ENCODE measurements around the gene DBNL.
"Not testable (repeated sequence)": the region's sequence is repeated elsewhere in the genome, so short reads cannot be mapped to it uniquely, and the experiment has no call there.

The DBNL gene

GRCh38 chr7:44044315-44045225 lies at the start of gene DBNL:
DBNL (plus strand) TSS chr7:44044702; CDS start chr7:44044738, 36 bp downstream.
- peak; percentile 81 for DNase-seq (ENCODE audit: low read depth)
- peak within 1 kb of the TSS; percentile 92 for H3K4me3 ChIP-seq (replicated peaks; ENCODE audit: low read depth, low read length)
- no peak for TF ChIP-seq CTCF (IDR thresholded peaks at IDR 0.05; ENCODE audit: low read length, missing control alignments)

GRCh38 chr7:43997532-43997931 lies 47.0 kb upstream of the DBNL start, which contains the start of gene SPDYE1:
SPDYE1 (plus strand) TSS chr7:43997897; CDS start chr7:43999950, 2,053 bp downstream.
- not testable (repeated sequence) for DNase-seq (ENCODE audit: low read depth)

GRCh38 chr7:44012081-44012480 lies 32.4 kb upstream of the DBNL start:
- not testable (repeated sequence) for DNase-seq (ENCODE audit: low read depth)

More at GRCh38 chr7:43997532-43997931, 47.0 kb upstream of the DBNL start, which contains the start of gene SPDYE1:
- not testable (repeated sequence) for H3K4me3 ChIP-seq (replicated peaks; ENCODE audit: low read depth, low read length)

GRCh38 chr7:44015090-44015489 lies 29.4 kb upstream of the DBNL start:
- not testable (repeated sequence) for DNase-seq (ENCODE audit: low read depth); H3K4me3 ChIP-seq (replicated peaks; ENCODE audit: low read depth, low read length)

More at GRCh38 chr7:44012081-44012480, 32.4 kb upstream of the DBNL start:
- H3K4me3 ChIP-seq (replicated peaks; ENCODE audit: low read depth, low read length) = not testable (repeated sequence)

- DNase-seq (ENCODE audit: low read depth) = peak; percentile 97
- TF ChIP-seq CTCF (IDR thresholded peaks at IDR 0.05; ENCODE audit: low read length, missing control alignments) = peak; percentile 44
- H3K4me3 ChIP-seq (replicated peaks; ENCODE audit: low read depth, low read length) = peak overlapping the region; percentile 72
These were observed 25.4 kb upstream of the DBNL start for GRCh38 chr7:44018857-44019807.

GRCh38 chr7:44019825-44020224 lies 24.7 kb upstream of the DBNL start:
- DNase-seq (ENCODE audit: low read depth); H3K4me3 ChIP-seq (replicated peaks; ENCODE audit: low read depth, low read length): not testable (repeated sequence)

GRCh38 chr7:44022069-44022468 lies 22.4 kb upstream of the DBNL start:
- not testable (repeated sequence) for H3K4me3 ChIP-seq (replicated peaks; ENCODE audit: low read depth, low read length); DNase-seq (ENCODE audit: low read depth)

GRCh38 chr7:44022796-44023467 lies 21.6 kb upstream of the DBNL start:
- H3K4me3 ChIP-seq (replicated peaks; ENCODE audit: low read depth, low read length); DNase-seq (ENCODE audit: low read depth): not testable (repeated sequence)

- not testable (repeated sequence) for H3K4me3 ChIP-seq (replicated peaks; ENCODE audit: low read depth, low read length); DNase-seq (ENCODE audit: low read depth)
These were observed 15.1 kb upstream of the DBNL start for GRCh38 chr7:44029433-44029832.

- DNase-seq (ENCODE audit: low read depth); H3K4me3 ChIP-seq (replicated peaks; ENCODE audit: low read depth, low read length): not testable (repeated sequence)
These were observed 14.5 kb upstream of the DBNL start for GRCh38 chr7:44030029-44030428.

- not testable (repeated sequence) for DNase-seq (ENCODE audit: low read depth); H3K4me3 ChIP-seq (replicated peaks; ENCODE audit: low read depth, low read length)
These were observed 13.2 kb upstream of the DBNL start for GRCh38 chr7:44031319-44031718.

GRCh38 chr7:44032031-44032430 lies 12.5 kb upstream of the DBNL start:
- DNase-seq (ENCODE audit: low read depth); H3K4me3 ChIP-seq (replicated peaks; ENCODE audit: low read depth, low read length): not testable (repeated sequence)

- H3K4me3 ChIP-seq (replicated peaks; ENCODE audit: low read depth, low read length); DNase-seq (ENCODE audit: low read depth): not testable (repeated sequence)
These were observed 10.3 kb upstream of the DBNL start for GRCh38 chr7:44033971-44034844.

- H3K4me3 ChIP-seq (replicated peaks; ENCODE audit: low read depth, low read length) = not testable (repeated sequence)
- DNase-seq (ENCODE audit: low read depth) = peak; percentile 42
These were observed 8.1 kb upstream of the DBNL start for GRCh38 chr7:44036364-44036763.

- not testable (repeated sequence) for DNase-seq (ENCODE audit: low read depth); H3K4me3 ChIP-seq (replicated peaks; ENCODE audit: low read depth, low read length)
These were observed 6.6 kb upstream of the DBNL start for GRCh38 chr7:44037951-44038350.

All from fibroblast of pulmonary artery (primary cell).